SH-SY5Y (cell line): ENCODE measurements around the gene POMC.

ENCODE experiments used
- GATA2 ChIP-seq: IDR thresholded peaks from 2 replicates; pipeline ENCODE4 v1.6.1; 2011; ENCODE audit warnings: mild to moderate bottlenecking, low read depth, low read length
- GATA3 ChIP-seq: IDR thresholded peaks from 2 replicates; pipeline ENCODE4 v1.6.1; 2011; ENCODE audit warnings: low read depth, mild to moderate bottlenecking, low read length, moderate library complexity

- TF ChIP-seq GATA2, result no peak
- TF ChIP-seq GATA3, result no peak
These were observed 19.5 kb upstream of the POMC start for GRCh38 chr2:25187729-25188350.
